ENCODE results near the gene HCRTR1. TPM values are rescaled to one million over a fixed set of nuclear protein-coding genes. Genes with fewer than 3 reads are reported as not detected.

Gene HCRTR1
- total RNA-seq, 2 experiments from 2014 or later: not detected

GRCh38 chr1:31571340-31572295 lies 45.9 kb upstream of the HCRTR1 start:
- Mint-ChIP-seq H3K36me3 (ENCODE audit: low read depth) (no peaks in the 10 kb centered on the region), H3K4me1 (ENCODE audit: low read depth) (no peaks in the 10 kb centered on the region), H3K9me3 (no peaks in the 10 kb centered on the region), H3K27ac (no peak overlapping the region), H3K27me3 (peaks cover 27% of the 10 kb centered on the region), H3K4me3 (no peak overlapping the region)
- Histone ChIP-seq H3K4me3 (ENCODE audit: low read length) (no peak overlapping the region), H3K27ac (ENCODE audit: low read depth in 1 of 2, low read length in 2 of 2) (no peak overlapping the region), H3K4me1 (ENCODE audit: insufficient read depth, low read length) (no peaks in the 10 kb centered on the region), H3K36me3 (ENCODE audit: insufficient read depth, low read length) (no peaks in the 10 kb centered on the region), H3K27me3 (ENCODE audit: control insufficient read depth in 1 of 2, insufficient read depth in 2 of 2, low read length in 2 of 2) (peaks cover 4 to 13% of the 10 kb centered on the region in 2 experiments), H3K9me3 (ENCODE audit: control insufficient read depth in 1 of 2, insufficient read depth in 1 of 2, low read length in 2 of 2) (no peaks in the 10 kb centered on the region)
- DNase-seq (no peak), ATAC-seq (ENCODE audit: poor library complexity) (no peak)
- ChIA-PET POLR2A (no interaction called here), CTCF (no interaction called here)
- TF ChIP-seq, protein P1, sequence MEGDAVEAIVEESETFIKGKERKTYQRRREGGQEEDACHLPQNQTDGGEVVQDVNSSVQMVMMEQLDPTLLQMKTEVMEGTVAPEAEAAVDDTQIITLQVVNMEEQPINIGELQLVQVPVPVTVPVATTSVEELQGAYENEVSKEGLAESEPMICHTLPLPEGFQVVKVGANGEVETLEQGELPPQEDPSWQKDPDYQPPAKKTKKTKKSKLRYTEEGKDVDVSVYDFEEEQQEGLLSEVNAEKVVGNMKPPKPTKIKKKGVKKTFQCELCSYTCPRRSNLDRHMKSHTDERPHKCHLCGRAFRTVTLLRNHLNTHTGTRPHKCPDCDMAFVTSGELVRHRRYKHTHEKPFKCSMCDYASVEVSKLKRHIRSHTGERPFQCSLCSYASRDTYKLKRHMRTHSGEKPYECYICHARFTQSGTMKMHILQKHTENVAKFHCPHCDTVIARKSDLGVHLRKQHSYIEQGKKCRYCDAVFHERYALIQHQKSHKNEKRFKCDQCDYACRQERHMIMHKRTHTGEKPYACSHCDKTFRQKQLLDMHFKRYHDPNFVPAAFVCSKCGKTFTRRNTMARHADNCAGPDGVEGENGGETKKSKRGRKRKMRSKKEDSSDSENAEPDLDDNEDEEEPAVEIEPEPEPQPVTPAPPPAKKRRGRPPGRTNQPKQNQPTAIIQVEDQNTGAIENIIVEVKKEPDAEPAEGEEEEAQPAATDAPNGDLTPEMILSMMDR (IDR thresholded peaks at IDR 0.05): no peak
- intact Hi-C loops (cut with DNase I, micrococcal nuclease): no loop called here

DNA sequence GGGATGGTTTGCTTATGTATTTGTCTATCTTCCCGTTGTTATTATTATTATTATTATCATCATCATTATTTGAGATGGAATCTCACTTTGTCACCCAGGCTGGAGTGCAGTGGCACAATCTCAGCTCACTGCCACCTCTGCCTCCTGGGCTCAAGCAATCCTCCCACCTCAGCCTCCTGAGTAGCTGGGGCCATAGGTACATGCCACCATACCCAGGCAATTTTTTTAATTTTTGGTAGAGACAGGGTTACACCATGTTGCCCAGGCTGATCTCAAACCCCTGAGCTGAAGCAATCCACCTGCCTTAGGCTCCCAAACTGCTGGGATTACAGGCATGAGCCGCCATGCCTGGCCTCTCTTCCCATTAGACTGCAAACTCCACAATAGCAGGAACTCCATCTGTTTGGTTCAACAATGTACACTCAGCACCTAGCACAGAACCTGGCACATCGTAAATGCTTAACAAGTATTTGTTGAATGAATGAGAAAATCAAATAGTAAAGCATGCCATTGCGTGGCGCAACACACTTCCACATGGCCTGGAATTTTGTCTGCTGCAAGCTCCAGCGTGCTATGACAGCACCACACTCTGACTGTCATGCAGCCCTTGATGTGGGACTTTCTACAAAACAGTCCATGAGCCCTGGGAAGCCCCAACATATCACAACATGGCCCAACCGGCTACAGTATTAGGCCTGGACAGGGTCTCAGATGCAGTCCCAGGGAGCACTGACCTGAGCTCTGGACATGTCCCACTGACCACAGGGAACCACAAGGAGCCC lies 45.0 kb upstream of the HCRTR1 start:
- peaks cover 28% of the 10 kb centered on the region for H3K27me3 Mint-ChIP-seq
- no peak for ATAC-seq (ENCODE audit: poor library complexity)
- POLR2A ChIA-PET: no interaction called here

GRCh38 chr1:31573261-31573660 lies 44.2 kb upstream of the HCRTR1 start:
- Histone ChIP-seq H3K27ac (ENCODE audit: low read depth in 1 of 2, low read length in 2 of 2) (no peak overlapping the region), H3K4me1 (ENCODE audit: insufficient read depth, low read length) (no peaks in the 10 kb centered on the region), H3K9me3 (ENCODE audit: control insufficient read depth in 1 of 2, insufficient read depth in 1 of 2, low read length in 2 of 2) (peaks cover 0 to 6% of the 10 kb centered on the region in 2 experiments), H3K4me3 (ENCODE audit: low read length) (no peak overlapping the region), H3K36me3 (ENCODE audit: insufficient read depth, low read length) (no peaks in the 10 kb centered on the region), H3K27me3 (ENCODE audit: control insufficient read depth in 1 of 2, insufficient read depth in 2 of 2, low read length in 2 of 2) (peaks cover 13% of the 10 kb centered on the region in 2 experiments)
- Mint-ChIP-seq H3K9me3 (no peaks in the 10 kb centered on the region), H3K27ac (no peak overlapping the region), H3K27me3 (peaks cover 28% of the 10 kb centered on the region), H3K36me3 (ENCODE audit: low read depth) (no peaks in the 10 kb centered on the region), H3K4me3 (no peak overlapping the region), H3K4me1 (ENCODE audit: low read depth) (no peaks in the 10 kb centered on the region)
- no peak for ATAC-seq (ENCODE audit: poor library complexity)
- ChIA-PET POLR2A (no interaction called here), CTCF (no interaction called here)
- intact Hi-C loops (cut with DNase I, micrococcal nuclease): no loop called here
- TF ChIP-seq, protein P1 (IDR thresholded peaks at IDR 0.05): no peak
- DNase-seq: no peak

More for the DNA sequence above, 45.0 kb upstream of the HCRTR1 start:
- H3K9me3 ChIP-seq (ENCODE audit: control insufficient read depth in 1 of 2, insufficient read depth in 1 of 2, low read length in 2 of 2): peaks cover 0 to 6% of the 10 kb centered on the region in 2 experiments
- TF ChIP-seq, protein P1 (IDR thresholded peaks at IDR 0.05): no peak
- Mint-ChIP-seq H3K4me3 (no peak overlapping the region), H3K4me1 (ENCODE audit: low read depth) (no peaks in the 10 kb centered on the region), H3K9me3 (no peaks in the 10 kb centered on the region), H3K27ac (no peak overlapping the region), H3K36me3 (ENCODE audit: low read depth) (no peaks in the 10 kb centered on the region)
- no peaks in the 10 kb centered on the region for H3K36me3 ChIP-seq (ENCODE audit: insufficient read depth, low read length)
- peaks cover 9 to 13% of the 10 kb centered on the region in 2 experiments for H3K27me3 ChIP-seq (ENCODE audit: control insufficient read depth in 1 of 2, insufficient read depth in 2 of 2, low read length in 2 of 2)
- no peak overlapping the region for H3K4me3 ChIP-seq (ENCODE audit: low read length)
- no peak overlapping the region for H3K27ac ChIP-seq (ENCODE audit: low read depth in 1 of 2, low read length in 2 of 2)
- CTCF ChIA-PET: no interaction called here
- no peak for DNase-seq
- no peaks in the 10 kb centered on the region for H3K4me1 ChIP-seq (ENCODE audit: insufficient read depth, low read length)
- intact Hi-C loops (cut with DNase I, micrococcal nuclease): no loop called here

All from CD4-positive, alpha-beta T cell (primary cell).